ENCODE data around the gene RANBP17.

GRCh38 chr5:171092194-171092593 is 230.4 kb downstream of the RANBP17 start:
- TF ChIP-seq, protein P1, sequence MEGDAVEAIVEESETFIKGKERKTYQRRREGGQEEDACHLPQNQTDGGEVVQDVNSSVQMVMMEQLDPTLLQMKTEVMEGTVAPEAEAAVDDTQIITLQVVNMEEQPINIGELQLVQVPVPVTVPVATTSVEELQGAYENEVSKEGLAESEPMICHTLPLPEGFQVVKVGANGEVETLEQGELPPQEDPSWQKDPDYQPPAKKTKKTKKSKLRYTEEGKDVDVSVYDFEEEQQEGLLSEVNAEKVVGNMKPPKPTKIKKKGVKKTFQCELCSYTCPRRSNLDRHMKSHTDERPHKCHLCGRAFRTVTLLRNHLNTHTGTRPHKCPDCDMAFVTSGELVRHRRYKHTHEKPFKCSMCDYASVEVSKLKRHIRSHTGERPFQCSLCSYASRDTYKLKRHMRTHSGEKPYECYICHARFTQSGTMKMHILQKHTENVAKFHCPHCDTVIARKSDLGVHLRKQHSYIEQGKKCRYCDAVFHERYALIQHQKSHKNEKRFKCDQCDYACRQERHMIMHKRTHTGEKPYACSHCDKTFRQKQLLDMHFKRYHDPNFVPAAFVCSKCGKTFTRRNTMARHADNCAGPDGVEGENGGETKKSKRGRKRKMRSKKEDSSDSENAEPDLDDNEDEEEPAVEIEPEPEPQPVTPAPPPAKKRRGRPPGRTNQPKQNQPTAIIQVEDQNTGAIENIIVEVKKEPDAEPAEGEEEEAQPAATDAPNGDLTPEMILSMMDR (conservative IDR thresholded peaks at IDR 0.05; ENCODE audit: low read depth, low read length), result no peak
- TF ChIP-seq EZH2phosphoT487 (IDR thresholded peaks at IDR 0.05; ENCODE audit: borderline replicate concordance, low read length), result no peak
